Suprapubic skin (tissue), 4 donors: ENCODE results near the gene C2orf66.

Experiments
- CTCF ChIP-seq, 2 donors: fragments of 200-600 bp in 1 of 2; fragments of 450-650 bp in 1 of 2; sonication (generic) in 1 of 2; IDR thresholded peaks; one replicate each; pipeline ENCODE4 v1.5.1; 2016 to 2019; ENCODE audit warnings: antibody characterized with exemption in 2 of 2, mild to moderate bottlenecking in 1 of 2, moderate library complexity in 1 of 2
- POLR2A ChIP-seq, 2 donors: fragments of 450-650 bp; IDR thresholded peaks; one replicate each; pipeline ENCODE4 v1.6.1; 2017; ENCODE audit warnings: antibody characterized with exemption in 2 of 2, mild to moderate bottlenecking in 2 of 2, moderate library complexity in 2 of 2
- POLR2AphosphoS5 ChIP-seq, 3 donors: sonication (generic); formaldehyde crosslinking; IDR thresholded peaks; one replicate each; pipeline ENCODE4 v1.6.1; 2017; ENCODE audit warnings: antibody characterized with exemption in 3 of 3

GRCh38 chr2:196798980-196799379 is 10.2 kb downstream of the C2orf66 start:
- TF ChIP-seq POLR2A (IDR thresholded peaks at IDR 0.05) (no peak), CTCF (IDR thresholded peaks at IDR 0.05) (no peak), POLR2AphosphoS5 (IDR thresholded peaks at IDR 0.05) (no peak)
